Body of pancreas (tissue), 4 donors: ENCODE measurements around the gene PRODH2. TPM values are rescaled to one million over a fixed set of nuclear protein-coding genes. Genes with fewer than 3 reads are reported as not detected.
"Not testable (repeated sequence)": the region's sequence is repeated elsewhere in the genome, so short reads cannot be mapped to it uniquely, and the experiment has no call there.

ENCODE experiments used
- ATAC-seq: fragments of 150-250 bp; one replicate; pipeline ENCODE4 v1.9.1; 2016
- DNase-seq, 4 donors: peaks; one replicate each; pipeline ENCODE4 v3.0.0-alpha.2; 2019
- H3K27ac ChIP-seq, 4 donors: fragments of 200-600 bp; sonication (generic); 1 replicate in 3 of 4; 2 replicates in 1 of 4; pipeline versions ENCODE4 v1.5.1 to v1.6.1; 2016 to 2019; ENCODE audit warnings: mild to moderate bottlenecking in 1 of 4, mixed read lengths in 1 of 4, moderate library complexity in 1 of 4
- H3K27me3 ChIP-seq, 2 donors: fragments of 200-600 bp; sonication (generic); one replicate each; pipeline ENCODE4 v1.6.0; 2016; ENCODE audit warnings: mild to moderate bottlenecking in 1 of 2
- H3K36me3 ChIP-seq, 2 donors: fragments of 200-600 bp; sonication (generic); replicated peaks in 1 of 2; 2 replicates each; pipeline ENCODE4 v1.5.1; 2016; ENCODE audit warnings: low read depth in 2 of 2; ENCODE audit not compliant: insufficient read depth in 1 of 2
- H3K4me1 ChIP-seq: fragments of 200-600 bp; sonication (generic); one replicate; pipeline ENCODE4 v1.6.0; 2016
- H3K4me3 ChIP-seq, 2 donors: fragments of 200-600 bp; sonication (generic); 1 replicate in 1 of 2; 2 replicates in 1 of 2; pipeline ENCODE4 v1.5.1; 2016 to 2019
- H3K9me3 ChIP-seq, 3 donors: fragments of 200-600 bp; sonication (generic); 1 replicate in 2 of 3; 2 replicates in 1 of 3; pipeline ENCODE4 v1.5.1; 2016
- POLR2A ChIP-seq, 3 donors: fragments of 450-650 bp; IDR thresholded peaks; one replicate each; pipeline ENCODE4 v1.6.1; 2016; ENCODE audit warnings: antibody characterized with exemption in 3 of 3, mild to moderate bottlenecking in 2 of 3
- WGBS, 2 donors: methylation state at CpG; one replicate each; pipeline ENCODE4 v1.1.5; 2017; 5-methylcytosine and 5-hydroxymethylcytosine counted together
- intact Hi-C: fragments of 100-400 bp; cut with DNase I; formaldehyde crosslinking; loops from one replicate; pipeline ENCODE4 v1.15.1; 2023
- total RNA-seq, 2 donors: library from RNA; depleted of rRNA; stranded (reverse); fragments of >200 nt; gene quantifications; one replicate each; pipeline ENCODE4 v1.1.0, GENCODE V29; 2016
- TF ChIP-seq, protein P1 (sequence below), 7 experiments: fragments of 450-650 bp in 4 of 7; fragments of 200-600 bp in 3 of 7; sonication (generic) in 3 of 7; IDR thresholded peaks; one replicate each; pipeline ENCODE4 v1.5.1; 2016 to 2019; ENCODE audit warnings: antibody characterized with exemption in 7 of 7

PRODH2 gene
- total RNA-seq, 2 donors from 2014 or later, result 0.99 to 3.9 TPM

DNA sequence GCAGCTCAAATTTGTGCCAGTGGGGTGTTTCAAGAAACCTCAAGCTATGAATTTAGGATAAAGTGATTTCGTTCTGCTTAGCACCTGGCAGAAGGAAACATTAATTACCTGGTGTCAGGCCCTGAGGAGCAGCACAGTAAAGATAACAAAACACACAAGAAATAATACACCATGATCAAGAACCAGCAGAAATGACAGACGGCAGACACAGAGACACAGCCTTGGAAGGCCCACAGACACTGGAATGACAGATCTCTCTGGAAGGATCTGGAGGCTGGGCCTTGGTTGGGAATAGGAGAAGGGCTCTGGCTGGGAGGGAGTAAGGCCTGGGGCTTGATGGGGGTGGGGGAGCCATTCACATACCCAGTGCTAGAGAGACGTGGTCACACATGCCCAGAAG, 10.8 kb downstream of the PRODH2 start:
- H3K9me3 ChIP-seq, result no peaks in the 10 kb centered on the region
- no peak overlapping the region for H3K27ac ChIP-seq
- no peaks in the 10 kb centered on the region for H3K4me1 ChIP-seq
- no peak overlapping the region for H3K4me3 ChIP-seq
- no peak for TF ChIP-seq POLR2A (IDR thresholded peaks at IDR 0.05)
- TF ChIP-seq, protein P1, sequence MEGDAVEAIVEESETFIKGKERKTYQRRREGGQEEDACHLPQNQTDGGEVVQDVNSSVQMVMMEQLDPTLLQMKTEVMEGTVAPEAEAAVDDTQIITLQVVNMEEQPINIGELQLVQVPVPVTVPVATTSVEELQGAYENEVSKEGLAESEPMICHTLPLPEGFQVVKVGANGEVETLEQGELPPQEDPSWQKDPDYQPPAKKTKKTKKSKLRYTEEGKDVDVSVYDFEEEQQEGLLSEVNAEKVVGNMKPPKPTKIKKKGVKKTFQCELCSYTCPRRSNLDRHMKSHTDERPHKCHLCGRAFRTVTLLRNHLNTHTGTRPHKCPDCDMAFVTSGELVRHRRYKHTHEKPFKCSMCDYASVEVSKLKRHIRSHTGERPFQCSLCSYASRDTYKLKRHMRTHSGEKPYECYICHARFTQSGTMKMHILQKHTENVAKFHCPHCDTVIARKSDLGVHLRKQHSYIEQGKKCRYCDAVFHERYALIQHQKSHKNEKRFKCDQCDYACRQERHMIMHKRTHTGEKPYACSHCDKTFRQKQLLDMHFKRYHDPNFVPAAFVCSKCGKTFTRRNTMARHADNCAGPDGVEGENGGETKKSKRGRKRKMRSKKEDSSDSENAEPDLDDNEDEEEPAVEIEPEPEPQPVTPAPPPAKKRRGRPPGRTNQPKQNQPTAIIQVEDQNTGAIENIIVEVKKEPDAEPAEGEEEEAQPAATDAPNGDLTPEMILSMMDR (IDR thresholded peaks at IDR 0.05), result no peak
- ATAC-seq (no peak), DNase-seq (no peak)
- H3K27me3 ChIP-seq, result no peaks in the 10 kb centered on the region
- intact Hi-C loops, result no loop called here
- no peaks in the 10 kb centered on the region for H3K36me3 ChIP-seq
- WGBS, 2 donors, result 65 to 75% methylated on average over 3 of the region's 3 CpGs

DNA sequence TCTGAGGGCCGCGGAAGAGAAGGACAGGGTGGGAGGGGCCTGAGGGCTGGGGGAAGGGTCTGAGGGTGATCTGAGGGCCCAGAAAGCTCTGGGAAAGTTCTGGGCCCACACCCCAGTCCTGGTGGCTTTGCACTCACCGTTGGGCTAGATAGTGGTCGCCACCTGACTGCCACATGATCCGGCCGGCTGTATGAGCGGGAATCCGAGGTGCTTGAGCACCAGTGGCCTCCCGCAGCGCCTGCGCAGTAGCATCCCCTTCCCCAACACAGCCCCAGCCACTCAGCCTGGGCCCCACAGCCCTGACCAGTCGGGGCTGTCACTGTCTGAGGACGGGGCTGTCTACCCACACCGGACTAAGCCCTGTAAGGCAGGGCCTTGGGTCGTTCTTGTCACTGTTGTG, 15.0 kb downstream of the PRODH2 start:
- Histone ChIP-seq H3K27ac (no peak overlapping the region), H3K27me3 (no peaks in the 10 kb centered on the region), H3K4me3 (no peak overlapping the region), H3K4me1 (no peaks in the 10 kb centered on the region), H3K9me3 (no peaks in the 10 kb centered on the region), H3K36me3 (no peaks in the 10 kb centered on the region)
- TF ChIP-seq, protein P1 (IDR thresholded peaks at IDR 0.05), result no peak
- no peak for TF ChIP-seq POLR2A (IDR thresholded peaks at IDR 0.05)
- intact Hi-C loops, result no loop called here
- DNase-seq (peak in 1 of 4 donors; percentile 44), ATAC-seq (peak; percentile 6)
- 19 to 30% methylated on average over 8 to 15 of the region's 15 CpGs for WGBS, 2 donors

DNA sequence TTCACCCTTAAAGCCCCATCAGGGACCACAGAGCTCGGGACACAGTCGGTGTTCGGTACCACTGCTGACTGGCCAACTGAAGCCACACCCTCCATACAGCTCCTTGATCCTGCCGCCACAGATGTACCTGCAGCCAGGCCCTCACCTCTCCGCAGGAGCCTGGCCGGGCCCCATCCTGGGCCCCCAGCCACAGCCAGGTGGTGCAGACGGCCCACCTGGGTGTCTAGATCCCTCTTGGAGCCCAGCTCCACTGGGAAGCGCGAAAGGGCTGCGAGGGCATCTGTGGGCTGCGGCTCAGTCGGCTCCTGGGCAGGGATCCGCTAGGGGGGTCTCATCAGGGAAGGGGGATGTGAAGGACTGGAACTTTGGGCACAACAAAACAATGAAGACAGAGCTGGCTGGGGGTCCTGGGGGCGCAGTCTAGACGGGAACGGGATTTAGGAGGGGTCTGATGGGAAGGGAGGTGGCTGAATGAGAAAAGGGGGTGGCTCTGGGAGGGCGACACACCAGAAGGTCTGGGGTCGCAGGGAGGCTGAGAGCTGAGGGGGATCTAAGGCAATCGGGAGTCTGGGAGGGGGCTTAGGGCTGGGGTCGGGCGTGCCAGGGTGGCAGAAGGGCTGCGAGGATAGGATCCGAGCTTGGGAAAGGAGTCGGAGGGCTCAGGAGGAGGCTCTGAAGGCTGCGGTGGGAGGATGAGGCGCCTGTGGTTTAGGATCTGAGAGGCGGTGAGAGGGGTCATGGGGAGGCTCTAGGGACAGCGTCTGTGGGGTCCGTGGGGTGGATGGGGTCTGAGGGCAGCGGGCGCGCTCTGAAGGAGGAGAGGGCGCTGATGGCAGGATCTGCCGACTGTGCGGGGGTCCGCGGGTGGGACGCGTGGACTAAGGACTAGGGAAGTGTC, 15.8 kb downstream of the PRODH2 start:
- H3K4me1 ChIP-seq, result peaks cover 7% of the 10 kb centered on the region
- H3K36me3 ChIP-seq, result no peaks in the 10 kb centered on the region
- H3K27ac ChIP-seq, result no peak overlapping the region
- 30 to 43% methylated on average over 33 to 39 of the region's 39 CpGs for WGBS, 2 donors
- DNase-seq, result no peak
- no peaks in the 10 kb centered on the region for H3K27me3 ChIP-seq
- intact Hi-C loops, result no loop called here
- ATAC-seq, result no peak
- no peaks in the 10 kb centered on the region for H3K9me3 ChIP-seq
- TF ChIP-seq, protein P1 (IDR thresholded peaks at IDR 0.05), result no peak
- no peak for TF ChIP-seq POLR2A (IDR thresholded peaks at IDR 0.05)
- H3K4me3 ChIP-seq, result no peak overlapping the region

DNA sequence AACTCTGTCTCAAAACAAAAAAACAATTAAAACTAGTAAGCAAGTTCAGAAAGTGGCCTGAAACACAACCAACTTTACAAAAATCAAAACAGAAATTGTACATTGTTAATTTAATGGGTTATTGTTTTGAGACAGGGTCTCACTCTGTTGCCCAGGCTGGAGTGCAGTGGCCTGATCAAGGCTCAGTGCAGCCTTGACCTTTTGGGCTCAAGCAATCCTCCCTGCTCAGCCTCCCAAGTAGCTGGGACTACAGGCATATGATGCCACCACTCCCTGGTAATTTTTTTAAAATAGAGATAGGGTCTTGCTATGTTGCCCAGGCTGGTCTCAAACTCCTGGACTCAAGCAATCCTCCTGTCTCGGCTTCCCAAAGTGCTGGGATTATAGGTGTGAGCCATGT, 17.1 kb downstream of the PRODH2 start:
- DNase-seq, H3K4me3 ChIP-seq, H3K36me3 ChIP-seq, ATAC-seq, H3K9me3 ChIP-seq, intact Hi-C loops, H3K27me3 ChIP-seq, H3K27ac ChIP-seq: not testable (repeated sequence)
- H3K4me1 ChIP-seq, result peaks cover 20% of the 10 kb centered on the region
- 70 to 100% methylated on average over 1 of the region's 1 CpG for WGBS, 2 donors

DNA sequence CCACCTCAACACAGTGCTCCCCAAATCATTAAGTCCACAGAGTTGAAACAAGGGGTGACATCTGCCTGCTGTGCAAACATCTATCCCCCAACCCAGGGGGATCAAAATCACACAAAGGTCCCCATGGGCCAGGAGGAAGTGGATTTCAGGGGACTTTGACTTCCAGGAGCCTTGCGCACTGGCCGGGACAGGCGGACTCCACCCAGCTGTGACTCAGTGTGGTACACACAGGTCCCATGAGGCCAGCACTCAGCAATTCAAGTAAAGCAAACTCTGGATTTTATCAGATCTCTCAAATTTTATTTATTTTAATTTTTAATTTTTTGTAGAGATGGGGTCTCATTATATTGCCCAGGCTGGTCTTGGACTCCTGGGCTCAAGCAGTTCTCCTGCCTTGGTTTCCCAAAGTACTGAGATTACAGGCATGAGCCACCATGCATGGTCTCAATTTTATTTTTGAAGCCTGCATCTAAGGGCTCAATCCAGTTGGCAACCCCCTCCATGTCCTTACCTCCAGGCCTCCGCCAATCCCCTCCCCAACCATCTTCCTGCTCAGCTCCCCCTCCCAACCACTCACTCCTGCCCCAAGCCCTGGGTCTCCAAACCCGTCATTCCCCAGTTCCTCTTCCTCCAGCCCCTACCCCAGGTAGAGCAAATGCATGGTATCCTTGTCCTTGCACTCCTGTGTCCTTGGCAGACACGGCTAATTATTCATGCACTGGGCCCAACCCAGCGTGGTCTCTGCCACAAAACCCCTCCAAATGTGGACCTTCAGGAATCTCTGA, 19.1 kb downstream of the PRODH2 start:
- Histone ChIP-seq H3K36me3 (no peaks in the 10 kb centered on the region), H3K4me1 (peaks cover 20% of the 10 kb centered on the region), H3K27ac (no peak overlapping the region), H3K4me3 (no peak overlapping the region), H3K9me3 (no peaks in the 10 kb centered on the region), H3K27me3 (no peaks in the 10 kb centered on the region)
- TF ChIP-seq, protein P1 (IDR thresholded peaks at IDR 0.05), result no peak
- no peak for TF ChIP-seq POLR2A (IDR thresholded peaks at IDR 0.05)
- intact Hi-C loops, result no loop called here
- DNase-seq (no peak), ATAC-seq (no peak)
- 82 to 86% methylated on average over 7 of the region's 7 CpGs for WGBS, 2 donors
